Measurements from ENCODE around the gene KRT17.
A peak's percentile ranks its signal among the peaks of the same experiment; 100 is the strongest.
"Not testable (repeated sequence)": the region's sequence is repeated elsewhere in the genome, so short reads cannot be mapped to it uniquely, and the experiment has no call there.

The KRT17 gene

DNA sequence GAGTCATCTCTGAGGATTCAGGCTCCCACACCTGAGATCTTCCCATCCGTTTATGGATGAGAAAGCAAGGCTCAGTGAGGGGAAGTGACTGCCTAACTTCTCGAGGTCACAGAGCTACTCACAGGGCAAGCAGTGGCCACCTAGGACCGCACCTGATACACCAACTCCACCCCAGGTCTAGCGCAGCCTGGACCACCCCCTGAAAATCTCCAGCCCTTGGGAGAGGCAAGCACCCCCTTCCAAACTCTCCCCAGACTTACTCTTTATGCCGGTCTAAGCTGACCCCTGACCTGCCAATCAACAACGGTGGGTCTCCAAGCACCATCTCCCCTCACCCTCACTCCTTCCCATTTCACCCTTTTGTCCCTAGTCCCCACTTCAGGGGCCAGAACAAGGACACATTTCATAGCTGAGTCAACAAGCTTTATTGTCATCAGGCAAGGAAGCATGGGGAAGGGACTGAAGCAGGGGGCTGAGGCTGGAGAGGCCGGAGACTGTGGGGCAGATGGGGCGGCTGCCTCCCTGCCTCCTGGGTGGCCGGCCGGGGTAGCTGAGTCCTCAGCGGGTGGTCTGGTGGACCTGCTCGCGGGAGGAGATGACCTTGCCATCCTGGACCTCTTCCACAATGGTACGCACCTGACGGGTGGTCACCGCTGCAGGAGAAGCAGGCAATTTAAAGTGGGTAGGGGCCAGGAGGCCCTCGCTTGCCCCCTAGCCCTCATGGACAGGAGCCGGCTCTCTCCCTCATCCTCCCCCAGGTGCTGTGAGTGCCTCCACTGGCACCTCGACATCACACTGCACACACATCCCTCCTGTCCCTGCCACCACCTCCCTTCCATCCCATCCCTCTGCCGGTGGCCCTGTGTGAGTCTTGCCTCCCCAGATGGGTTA lies 5.1 kb downstream of the KRT17 start:
- no peak for DNase-seq

DNA sequence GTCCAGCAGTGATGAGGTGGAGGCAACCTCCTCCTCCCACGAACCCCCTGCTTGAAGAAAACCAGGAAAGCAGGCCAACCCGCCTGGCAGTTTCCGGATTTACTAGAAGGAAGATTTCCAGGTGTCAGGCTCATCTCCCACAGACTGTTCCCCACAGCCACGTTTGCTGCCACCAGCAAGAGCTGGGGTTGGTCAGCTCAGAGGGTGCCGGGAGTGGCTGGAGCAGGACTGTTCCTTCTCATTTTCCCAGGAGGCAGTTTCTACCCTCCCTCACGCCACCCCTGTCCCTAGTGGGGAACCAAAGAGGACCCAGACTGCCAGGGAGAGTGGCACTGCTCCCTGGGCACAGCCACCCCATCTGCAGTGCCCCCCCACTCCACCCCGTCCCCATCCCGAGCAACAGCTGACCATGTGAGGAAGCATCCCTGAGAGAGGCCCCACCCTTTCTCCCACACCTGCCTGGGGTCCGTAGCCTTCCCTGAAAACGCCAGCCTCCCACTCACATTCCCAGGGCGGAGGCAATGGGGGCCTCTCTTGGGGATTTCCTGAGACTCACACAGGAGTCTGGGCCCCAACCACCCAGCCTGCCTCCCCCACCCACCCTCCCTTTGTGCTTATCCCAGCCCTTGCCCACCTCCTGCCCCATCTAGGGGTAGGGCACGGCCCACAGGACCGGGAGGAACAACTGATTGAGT lies 5.9 kb downstream of the KRT17 start:
- no peak for DNase-seq

DNA sequence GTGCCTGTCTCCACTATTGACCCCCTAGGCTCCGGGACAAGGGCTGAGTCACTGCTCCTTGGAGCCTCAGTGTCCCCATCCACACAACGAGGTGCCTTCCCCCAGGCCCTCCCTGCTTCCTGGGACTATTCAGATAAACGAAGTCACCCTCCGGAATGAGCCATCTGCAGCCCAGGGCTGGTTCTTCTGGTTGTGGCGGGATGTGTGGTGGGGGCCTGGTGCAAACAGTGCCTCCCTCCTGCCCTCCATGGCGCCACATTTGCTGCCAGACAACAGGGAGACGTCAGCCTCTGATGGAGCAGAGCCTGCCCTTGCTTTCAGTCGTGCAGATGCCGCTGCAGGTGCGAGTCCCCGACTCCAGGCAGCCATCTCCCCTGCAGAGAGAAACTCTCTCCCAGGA lies 6.7 kb downstream of the KRT17 start:
- no peak for DNase-seq

DNA sequence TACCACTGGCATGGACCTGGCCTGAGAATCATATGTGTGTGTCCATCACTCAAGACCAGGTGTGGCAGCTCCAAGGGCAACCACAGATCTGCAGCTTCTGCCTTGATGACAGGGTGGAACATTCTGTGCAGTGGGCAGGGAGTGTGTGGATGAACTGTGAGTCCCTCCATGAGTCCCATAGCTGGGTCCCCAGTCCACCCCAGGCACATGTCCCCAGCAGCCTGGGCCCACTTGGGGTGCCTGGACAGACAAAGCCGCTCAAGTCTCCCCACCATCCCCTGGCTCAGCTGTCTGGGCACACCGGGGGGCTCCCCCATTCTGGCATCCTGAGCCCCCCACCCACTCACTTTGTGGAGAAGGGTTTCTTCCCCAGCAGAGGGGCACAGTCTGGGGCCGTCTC lies 7.2 kb downstream of the KRT17 start:
- DNase-seq: no peak

DNA sequence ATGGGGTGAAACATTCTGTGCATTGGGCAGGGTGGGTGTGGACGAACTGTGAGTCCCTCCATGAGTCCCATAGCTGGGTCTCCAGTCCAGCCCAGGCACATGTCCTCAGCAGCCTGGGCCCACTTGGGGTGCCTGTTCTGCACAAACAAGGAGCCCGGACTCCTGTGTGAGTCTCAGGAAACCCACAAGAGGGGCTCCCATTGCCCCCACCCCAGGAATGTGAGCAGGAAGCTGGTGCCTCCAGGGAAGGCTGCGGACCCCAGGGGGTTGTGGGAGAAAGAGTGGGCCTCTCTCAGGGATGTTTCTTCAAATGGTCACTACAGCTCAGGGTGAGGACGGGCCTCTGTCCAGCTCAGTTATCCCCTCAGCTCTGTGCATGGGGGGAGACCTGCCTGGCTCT lies 7.9 kb downstream of the KRT17 start:
- not testable (repeated sequence) for DNase-seq

DNA sequence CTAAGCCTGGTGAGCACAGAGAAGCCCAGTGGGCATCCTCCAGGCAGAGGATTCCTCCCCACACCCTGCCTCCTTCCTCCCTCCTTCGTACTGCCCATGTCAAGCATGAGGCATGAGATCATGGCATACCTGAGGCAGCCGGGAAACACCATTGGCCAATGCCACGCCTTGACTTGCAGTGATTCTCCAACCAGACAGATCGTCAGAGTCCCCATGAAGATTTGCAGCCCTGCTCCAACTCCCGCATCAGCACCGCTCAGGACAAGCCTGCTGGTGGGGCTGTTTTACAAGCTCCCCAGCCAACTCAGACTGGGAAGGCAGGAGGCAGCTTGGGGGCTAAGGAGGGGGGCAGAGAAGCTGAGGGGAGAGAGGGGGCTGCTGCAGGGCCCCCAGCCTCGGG lies 8.9 kb downstream of the KRT17 start:
- DNase-seq: no peak

DNA sequence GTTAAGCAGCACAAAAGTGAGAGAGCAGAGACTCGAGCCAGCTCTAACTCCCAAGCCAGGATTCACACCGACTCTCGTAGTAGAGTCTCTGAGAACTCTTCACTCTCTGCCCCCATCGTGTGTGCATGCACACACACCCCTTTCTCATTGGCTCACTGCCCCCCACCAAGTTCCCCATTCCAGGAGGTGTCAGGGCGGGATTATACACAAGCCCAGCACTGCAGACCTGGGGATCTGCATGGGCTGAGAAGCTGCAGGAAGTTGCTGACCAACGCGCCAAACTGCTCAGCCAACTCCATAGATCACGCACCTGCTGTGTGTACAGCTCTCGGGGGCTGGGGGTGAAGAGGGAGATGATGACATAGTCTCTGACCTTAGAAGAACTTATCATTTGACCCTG lies 9.6 kb downstream of the KRT17 start:
- DNase-seq: peak in 3 of 4 experiments; percentile 12 to 28 (median 25)

DNA sequence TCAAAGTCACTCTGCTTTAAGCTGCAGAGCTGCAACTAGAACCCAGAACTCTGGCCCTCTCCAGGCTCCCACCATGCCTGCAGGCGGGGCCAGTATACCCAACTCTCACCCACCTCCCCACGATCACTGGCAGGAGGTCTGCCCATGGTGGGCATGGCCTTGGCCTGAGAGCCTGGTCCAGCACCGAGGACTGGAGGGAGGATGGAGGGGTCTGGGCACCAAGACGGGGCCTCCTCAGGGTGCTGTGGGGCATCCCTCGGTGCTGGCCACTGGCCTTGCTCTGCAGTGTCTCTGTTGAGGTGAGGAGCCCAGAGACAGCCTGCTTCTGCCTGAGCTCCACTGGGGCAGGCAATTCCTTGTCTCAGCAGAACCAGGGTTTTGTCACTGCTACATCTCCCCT lies 10.3 kb downstream of the KRT17 start:
- DNase-seq: no peak

DNA sequence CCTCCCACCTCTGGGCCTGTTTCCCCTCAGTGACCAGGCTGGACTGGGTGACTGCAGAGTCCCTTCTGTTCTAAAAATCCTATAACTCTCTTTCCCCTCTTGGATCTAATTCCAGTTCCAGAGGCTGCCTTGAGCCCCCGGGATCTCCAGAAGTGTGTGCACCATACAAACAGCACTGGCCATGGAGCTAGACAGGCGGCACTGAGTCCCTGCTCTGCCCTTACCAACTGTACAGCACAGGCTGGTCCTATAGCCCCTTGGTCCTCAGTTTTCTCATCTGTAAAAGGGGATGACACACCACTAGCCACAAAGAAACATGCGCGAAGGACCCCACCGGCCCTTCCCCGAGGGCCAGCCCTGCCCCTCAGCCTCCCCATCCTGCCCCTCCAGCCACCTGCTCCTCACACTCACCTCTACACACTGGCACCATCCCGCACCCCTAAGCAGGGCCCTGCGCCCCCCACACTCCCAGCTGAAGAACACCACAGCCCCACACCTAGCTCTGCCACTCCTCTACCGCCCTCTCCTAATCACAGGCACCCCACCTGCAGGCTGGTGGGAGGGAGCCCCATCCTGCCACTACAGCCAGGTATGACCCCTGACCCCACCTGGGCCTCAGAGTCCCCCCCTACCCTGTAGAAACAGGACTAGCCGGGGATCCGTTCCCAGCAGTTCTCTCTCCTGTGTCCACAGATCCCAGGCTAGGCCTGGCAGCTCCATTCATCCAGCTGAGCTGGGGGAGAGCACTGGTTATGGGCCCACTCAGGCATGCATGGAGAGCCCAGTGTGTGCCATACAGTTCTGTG lies 10.9 kb downstream of the KRT17 start:
- DNase-seq: no peak

DNA sequence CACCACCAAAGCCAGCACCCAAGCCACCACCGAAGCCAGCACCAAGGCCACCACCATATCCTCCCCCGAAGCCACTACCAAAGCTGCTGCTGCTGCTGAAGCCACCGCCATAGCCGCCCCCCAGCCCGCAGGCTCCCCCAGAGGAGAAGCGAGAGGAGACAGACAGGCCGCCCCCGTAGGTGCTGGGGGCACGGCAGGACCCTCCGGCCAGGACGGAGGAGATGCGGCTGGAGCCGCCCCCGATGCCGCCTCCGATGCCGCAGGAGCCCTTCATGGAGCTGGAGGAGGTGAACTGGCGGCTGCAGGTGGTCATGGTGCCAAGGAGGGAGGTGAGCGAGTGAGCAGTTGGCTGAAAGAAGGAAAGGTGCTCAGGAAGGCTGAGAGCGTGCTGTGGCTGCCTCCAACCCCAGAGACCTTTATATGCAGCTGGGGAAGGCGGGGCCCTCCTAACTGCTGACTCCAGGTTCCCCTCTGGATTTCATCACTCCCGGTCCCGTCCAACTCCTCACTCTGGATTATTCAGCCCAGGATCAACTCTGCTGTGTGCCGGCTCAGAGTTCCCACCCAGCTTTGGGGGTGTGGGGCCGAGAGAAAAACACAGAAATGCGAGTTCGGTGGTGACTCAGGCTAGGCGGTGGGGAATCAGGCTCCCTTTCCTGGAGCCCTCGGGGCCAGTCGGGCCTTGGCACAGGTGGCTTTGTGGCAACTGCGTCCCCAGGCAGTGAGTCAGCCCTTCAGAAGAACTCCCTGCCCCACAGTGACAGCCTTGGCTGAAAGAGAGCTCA lies 11.8 kb downstream of the KRT17 start, which contains the start of gene KRT16:
TSS of gene KRT16 (minus strand) at position 392 of the 785 bp plus-strand sequence. CDS start at position 313, 79 bp downstream.
- not testable (repeated sequence) for DNase-seq

DNA sequence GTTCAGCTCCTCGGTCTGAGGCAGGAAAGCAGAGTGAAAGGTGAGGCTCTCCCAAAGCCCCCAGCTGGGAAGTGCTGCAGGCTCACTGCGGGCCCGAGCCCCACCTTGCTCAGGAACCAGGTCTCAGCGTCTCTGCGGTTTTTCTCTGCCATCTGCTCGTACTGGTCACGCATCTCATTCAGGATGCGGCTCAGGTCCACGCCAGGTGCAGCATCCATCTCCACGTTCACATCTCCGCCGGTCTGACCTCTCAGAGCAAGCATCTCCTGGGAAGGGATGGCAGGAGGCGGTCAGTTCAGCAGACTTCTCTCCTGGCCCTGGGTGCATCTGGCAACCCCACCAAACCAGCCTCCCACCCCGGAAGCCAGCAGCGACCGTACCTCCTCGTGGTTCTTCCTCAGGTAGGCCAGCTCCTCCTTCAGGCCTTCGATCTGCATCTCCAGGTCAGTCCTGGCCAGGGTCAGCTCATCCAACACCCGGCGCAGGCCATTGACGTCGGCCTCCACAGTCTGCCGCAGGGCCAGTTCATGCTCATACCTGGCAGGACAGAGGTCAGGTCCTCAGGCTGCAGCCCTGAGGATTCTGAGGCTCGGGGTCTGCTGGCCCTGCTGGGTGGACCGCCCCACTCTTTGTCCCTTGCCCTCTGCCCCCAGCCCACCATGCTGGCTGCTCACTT lies 13.3 kb downstream of the KRT17 start:
- no peak for DNase-seq

DNA sequence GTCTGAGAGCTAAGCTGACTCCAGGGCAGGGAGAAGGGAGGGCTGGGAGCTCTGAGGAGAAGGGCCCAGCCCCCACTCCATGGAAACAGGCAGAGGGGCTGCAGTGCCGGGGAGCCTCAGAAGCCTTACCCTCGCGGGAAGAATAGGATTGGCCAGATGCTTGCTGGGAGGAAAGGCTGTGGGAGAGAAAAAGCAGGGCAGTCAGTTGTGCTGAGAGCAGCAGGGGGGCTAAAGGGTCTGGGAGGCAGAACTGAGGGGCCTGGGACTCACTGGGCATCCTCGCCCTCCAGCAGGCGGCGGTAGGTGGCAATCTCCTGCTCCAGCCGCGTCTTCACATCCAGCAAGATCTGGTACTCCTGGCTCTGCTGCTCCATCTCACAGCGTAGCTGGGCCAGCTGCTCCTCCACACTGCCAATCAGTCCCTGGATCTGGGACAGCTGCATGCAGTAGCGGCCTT lies 14.3 kb downstream of the KRT17 start:
- DNase-seq: peak in 2 of 4 experiments; percentile 16 to 38

DNA sequence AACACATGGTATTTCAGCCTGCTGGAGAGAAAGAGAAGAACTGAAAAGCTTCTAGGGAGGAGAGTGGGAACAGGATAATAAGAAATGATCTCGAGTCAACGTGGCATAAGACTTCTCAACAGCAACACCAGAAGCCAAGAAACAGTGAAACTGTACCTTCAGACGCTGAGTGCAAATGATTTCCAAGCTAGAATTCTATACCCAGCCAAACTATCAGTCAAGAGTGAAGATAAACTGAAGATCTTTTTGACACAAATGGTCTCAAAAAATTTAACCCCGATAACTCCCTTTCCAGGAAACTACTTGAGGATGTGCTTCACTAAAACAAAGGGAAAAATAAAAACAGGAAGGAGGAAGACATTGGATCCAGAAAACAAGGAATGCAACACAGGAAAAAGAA lies 17.4 kb downstream of the KRT17 start:
- DNase-seq: not testable (repeated sequence)

DNA sequence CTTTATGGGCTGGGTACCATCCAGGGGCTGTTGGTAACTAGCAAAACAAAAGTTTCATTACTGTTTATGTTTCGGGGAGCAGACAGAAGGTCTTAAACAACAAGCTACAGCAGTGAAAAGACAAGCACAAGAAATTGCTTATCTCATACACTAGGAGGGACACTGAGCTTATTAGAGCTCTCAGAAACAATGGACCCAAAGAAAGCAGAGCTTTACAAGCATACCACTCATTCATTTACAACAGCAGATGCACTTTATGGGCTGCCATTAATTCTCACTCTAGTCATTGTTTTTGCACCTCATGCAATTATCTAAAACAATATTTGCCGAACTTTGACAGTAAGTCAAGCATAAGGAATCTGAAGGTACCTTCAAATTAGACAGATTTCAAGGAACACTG lies 21.9 kb downstream of the KRT17 start:
- no peak for DNase-seq

DNA sequence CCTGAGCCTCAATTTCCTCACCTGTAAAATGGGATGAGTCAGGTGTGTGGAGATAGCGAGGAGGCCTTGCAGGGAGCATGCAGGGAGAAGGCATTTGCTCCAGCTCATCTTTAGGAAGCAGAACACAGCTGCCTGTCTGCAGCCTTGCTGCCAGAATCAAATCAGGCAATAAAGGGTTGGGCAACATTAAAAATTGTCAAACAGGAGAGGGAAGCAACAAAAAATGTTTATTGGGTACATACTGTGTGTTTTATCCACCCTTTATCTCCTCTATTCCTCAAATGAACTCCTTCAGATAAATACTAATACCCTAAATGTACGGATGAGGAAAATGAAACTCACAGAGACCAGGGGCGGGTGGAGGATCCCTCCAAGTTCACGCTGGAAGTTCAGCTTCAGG lies 24.1 kb downstream of the KRT17 start:
- no peak for DNase-seq

DNA sequence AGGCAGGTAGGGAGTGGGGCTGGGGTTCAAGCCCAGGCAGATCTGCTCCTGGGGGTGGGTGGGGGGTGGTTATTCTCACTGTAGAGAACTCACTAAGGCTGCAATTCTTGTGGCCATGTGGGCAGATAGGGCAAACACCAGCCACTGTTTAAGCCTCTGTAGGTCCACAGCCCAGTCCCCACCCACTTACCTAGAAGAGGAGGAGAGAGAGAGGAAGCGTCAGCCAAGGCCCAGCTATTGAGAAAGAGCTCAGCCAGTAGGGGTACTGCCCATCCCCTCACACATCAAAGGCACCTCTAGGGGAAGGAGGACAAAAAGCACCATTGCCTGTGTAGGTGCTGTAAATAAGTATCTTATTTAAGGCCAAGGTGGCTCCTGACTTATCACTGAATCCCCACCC lies 24.7 kb downstream of the KRT17 start:
- DNase-seq: no peak

DNA sequence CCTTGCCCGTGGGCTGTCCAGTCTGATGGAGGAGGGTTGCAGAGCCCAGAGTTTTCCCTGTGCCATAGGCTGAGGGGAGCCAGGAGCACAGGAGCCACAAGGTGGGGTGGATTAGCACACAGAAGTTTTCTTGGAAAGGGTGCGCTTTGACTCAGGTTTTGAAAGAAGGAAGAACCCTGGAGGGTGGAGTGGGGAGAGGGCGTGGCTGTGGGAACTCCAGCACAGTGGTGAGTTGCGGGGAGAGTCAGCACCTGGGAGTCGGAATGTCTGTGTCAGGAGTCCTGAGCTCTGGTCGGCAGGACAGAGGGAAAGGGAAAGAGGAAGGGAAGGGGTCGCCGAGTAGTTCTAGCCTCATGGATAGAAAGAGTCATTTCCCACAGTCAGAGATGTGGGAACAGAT lies 28.8 kb downstream of the KRT17 start:
- no peak for DNase-seq

DNA sequence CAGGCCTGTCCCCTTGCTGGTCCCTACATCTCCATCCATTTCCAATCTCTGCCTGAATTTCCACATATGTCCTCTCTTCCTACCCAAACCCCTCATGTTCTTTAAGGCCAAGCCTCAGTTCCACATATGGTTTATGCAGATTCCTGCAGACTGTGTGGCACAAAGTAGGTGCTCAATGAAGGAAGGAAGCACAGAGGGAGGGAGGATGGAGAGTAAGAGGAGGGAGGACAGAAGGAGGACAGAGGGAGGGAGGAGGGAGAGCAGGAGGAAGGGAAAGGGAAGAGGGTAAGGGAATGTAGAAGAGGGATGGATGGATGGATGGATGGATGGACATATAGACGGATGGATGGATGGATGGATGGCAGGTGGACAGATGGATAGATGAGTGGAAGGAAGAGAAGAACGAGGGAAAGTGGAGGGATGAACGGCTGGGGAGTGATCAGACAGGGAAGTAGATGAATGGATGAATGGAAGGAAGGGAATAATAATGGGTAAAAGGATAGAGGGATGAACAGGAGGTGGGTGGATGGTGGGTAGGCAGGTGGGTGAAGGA lies 29.9 kb downstream of the KRT17 start:
- DNase-seq: no peak

DNA sequence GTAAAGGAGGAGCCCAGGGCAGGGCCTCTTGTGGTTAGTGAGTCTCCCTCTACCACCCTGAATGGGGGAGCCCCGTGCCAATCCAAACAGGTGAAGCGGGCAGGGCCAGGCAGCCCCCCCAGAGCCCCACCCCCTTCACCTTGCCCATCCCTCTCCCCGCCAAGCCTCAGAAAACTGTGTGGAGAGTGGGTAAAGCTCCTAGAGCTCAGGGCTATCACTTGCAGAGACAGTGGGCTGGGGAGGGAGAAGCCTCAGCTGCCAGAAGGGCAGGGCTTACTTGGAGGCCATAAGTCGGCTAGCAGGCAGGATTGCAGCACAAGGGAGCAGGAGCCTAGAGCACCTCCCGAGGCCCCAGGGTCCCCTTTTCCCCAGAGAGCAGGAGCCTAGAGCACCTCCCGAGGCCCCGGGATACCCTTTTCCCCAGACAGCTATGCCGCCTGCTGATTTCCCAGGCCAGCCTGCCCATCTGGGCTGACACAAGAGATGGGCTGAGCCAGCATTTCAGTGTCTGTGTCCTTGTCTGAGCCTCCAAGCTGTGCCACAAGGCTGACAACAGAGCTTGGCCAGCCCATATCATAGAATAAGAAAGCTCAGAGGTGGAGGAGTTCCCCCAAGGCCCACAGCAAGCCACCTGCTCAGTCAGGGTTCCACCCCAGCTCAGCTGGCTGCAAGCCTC lies 30.9 kb downstream of the KRT17 start:
- no peak for DNase-seq

DNA sequence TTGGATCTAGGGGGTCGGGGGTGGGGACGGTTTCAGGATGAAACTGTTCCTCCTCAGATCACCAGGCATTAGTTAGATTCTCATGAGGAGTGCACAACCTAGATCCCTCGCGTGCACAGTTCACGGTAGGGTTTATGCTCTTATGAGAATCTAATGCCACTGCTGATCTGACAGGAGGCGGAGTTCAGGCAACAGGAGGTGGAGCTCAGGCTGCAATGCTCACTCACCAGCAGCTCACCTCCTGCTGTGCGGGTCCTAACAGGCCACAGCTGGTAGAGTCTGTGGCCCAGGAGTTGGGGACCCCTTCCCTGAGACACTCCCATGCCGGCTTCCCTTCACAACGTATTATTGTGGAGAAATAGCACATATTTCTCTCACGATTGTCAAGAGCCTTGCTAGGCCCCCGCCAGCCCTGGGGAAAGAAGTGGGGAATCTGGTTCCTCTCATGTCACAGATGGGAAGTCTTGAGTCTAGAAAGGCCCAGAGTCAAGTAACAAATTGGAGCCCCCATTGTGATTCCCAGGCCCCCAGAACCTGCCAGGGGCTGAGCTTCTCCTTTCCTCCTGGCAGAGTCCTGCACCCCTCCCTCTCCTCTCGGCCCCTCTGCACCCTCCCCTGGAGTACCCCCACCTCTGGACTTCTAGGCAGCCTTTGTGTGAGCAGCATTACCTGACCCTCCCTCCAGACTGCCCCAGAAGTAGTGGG lies 31.6 kb downstream of the KRT17 start:
- no peak for DNase-seq

Data from suppressor macrophage (primary cell).